ENCODE data around the gene SMPD1.

SMPD1 gene

DNA sequence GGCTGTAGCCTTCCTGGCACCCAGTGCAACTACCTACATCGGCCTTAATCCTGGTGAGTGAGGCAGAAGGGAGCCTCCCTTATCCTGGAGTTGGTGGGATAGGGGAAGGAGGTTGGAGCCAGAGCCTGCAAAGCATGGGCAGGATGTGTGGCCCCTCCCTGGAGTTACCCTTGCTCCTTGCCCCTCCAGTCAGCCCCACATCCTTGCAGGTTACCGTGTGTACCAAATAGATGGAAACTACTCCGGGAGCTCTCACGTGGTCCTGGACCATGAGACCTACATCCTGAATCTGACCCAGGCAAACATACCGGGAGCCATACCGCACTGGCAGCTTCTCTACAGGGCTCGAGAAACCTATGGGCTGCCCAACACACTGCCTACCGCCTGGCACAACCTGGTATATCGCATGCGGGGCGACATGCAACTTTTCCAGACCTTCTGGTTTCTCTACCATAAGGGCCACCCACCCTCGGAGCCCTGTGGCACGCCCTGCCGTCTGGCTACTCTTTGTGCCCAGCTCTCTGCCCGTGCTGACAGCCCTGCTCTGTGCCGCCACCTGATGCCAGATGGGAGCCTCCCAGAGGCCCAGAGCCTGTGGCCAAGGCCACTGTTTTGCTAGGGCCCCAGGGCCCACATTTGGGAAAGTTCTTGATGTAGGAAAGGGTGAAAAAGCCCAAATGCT, 3.9 kb downstream of the SMPD1 start:
- ATAC-seq (ENCODE audit: insufficient read depth, low read depth), result no peak
- TF ChIP-seq, protein P1, sequence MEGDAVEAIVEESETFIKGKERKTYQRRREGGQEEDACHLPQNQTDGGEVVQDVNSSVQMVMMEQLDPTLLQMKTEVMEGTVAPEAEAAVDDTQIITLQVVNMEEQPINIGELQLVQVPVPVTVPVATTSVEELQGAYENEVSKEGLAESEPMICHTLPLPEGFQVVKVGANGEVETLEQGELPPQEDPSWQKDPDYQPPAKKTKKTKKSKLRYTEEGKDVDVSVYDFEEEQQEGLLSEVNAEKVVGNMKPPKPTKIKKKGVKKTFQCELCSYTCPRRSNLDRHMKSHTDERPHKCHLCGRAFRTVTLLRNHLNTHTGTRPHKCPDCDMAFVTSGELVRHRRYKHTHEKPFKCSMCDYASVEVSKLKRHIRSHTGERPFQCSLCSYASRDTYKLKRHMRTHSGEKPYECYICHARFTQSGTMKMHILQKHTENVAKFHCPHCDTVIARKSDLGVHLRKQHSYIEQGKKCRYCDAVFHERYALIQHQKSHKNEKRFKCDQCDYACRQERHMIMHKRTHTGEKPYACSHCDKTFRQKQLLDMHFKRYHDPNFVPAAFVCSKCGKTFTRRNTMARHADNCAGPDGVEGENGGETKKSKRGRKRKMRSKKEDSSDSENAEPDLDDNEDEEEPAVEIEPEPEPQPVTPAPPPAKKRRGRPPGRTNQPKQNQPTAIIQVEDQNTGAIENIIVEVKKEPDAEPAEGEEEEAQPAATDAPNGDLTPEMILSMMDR (IDR thresholded peaks at IDR 0.05; ENCODE audit: borderline replicate concordance, extremely low read depth, low read length, poor library complexity, severe bottlenecking), result no peak
- TF ChIP-seq EZH2 (IDR thresholded peaks at IDR 0.05; ENCODE audit: borderline replicate concordance, low read depth, low read length, severe bottlenecking), result no peak
- no peaks in the 10 kb centered on the region for H3K27me3 ChIP-seq (ENCODE audit: insufficient read depth, low read length, poor library complexity)

DNA sequence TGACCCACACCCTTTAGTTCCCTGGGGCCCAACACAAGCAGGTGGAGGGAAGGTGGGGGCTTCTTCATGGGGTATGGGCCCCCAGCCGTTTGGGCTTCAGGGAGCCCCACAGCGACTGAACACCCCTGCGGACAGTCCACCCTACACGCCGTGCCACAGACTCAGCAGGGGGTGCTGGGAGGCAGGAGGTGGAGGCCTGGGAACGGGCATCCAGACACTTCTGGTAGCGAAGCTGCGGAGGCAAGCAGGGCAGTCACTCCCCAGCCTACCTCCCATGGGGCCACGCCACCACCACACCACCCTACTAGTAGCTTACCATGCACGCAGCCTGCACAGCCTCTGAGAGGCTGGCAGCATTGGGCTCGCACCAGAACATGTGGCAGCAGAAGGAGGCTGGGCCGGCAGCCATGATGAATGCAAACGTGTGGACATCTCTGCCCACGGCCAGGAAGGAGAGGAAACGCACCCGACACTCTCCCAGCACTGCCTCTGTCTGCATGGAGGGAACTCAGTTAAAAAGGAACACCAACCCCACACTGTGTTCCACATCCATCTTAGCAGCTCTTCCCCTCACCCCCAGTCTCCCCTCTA, 5.3 kb downstream of the SMPD1 start:
- H2AFZ ChIP-seq (ENCODE audit: low read depth, low read length), result no peak overlapping the region
- no peak overlapping the region for H3K4me2 ChIP-seq (ENCODE audit: insufficient read depth, low read length)
- no peak overlapping the region for H3K4me3 ChIP-seq (ENCODE audit: low read depth in 1 of 2, low read length in 2 of 2)
- H3K36me3 ChIP-seq (ENCODE audit: insufficient read depth, low read length), result no peaks in the 10 kb centered on the region
- no peak for ATAC-seq (ENCODE audit: insufficient read depth, low read depth)
- H3K27me3 ChIP-seq (ENCODE audit: insufficient read depth, low read length, poor library complexity), result no peaks in the 10 kb centered on the region
- TF ChIP-seq, protein P1 (IDR thresholded peaks at IDR 0.05; ENCODE audit: borderline replicate concordance, extremely low read depth, low read length, poor library complexity, severe bottlenecking), result no peak
- no peak for TF ChIP-seq EZH2 (IDR thresholded peaks at IDR 0.05; ENCODE audit: borderline replicate concordance, low read depth, low read length, severe bottlenecking)
- H3K9ac ChIP-seq (ENCODE audit: low read depth, low read length), result no peak overlapping the region
- no peaks in the 10 kb centered on the region for H3K79me2 ChIP-seq (ENCODE audit: insufficient read depth, low read length)
- peaks cover 15% of the 10 kb centered on the region for H3K4me1 ChIP-seq (ENCODE audit: insufficient read depth, low read length)
- peaks cover 10% of the 10 kb centered on the region; the same call in 1 of the 2 replicates for H4K20me1 ChIP-seq (ENCODE audit: insufficient read depth, low read length)
- no peak for DNase-seq
- no peak overlapping the region for H3K27ac ChIP-seq (ENCODE audit: low read length)
- H3K9me3 ChIP-seq (ENCODE audit: insufficient read depth, low read length, severe bottlenecking), result no peaks in the 10 kb centered on the region

More for the DNA sequence above, 3.9 kb downstream of the SMPD1 start:
- H4K20me1 ChIP-seq (ENCODE audit: insufficient read depth, low read length), result peaks cover 10% of the 10 kb centered on the region; the same call in 1 of the 2 replicates
- no peak overlapping the region for H3K4me3 ChIP-seq (ENCODE audit: low read depth in 1 of 2, low read length in 2 of 2)
- H3K4me1 ChIP-seq (ENCODE audit: insufficient read depth, low read length), result peaks cover 26% of the 10 kb centered on the region
- no peak overlapping the region for H3K27ac ChIP-seq (ENCODE audit: low read length)
- H3K36me3 ChIP-seq (ENCODE audit: insufficient read depth, low read length), result no peaks in the 10 kb centered on the region
- no peak overlapping the region for H2AFZ ChIP-seq (ENCODE audit: low read depth, low read length)
- DNase-seq, result no peak
- H3K9me3 ChIP-seq (ENCODE audit: insufficient read depth, low read length, severe bottlenecking), result no peaks in the 10 kb centered on the region
- no peak overlapping the region for H3K4me2 ChIP-seq (ENCODE audit: insufficient read depth, low read length)
- no peaks in the 10 kb centered on the region for H3K79me2 ChIP-seq (ENCODE audit: insufficient read depth, low read length)
- H3K9ac ChIP-seq (ENCODE audit: low read depth, low read length), result no peak overlapping the region

GRCh38 chr11:6397156-6397555, 6.9 kb downstream of the SMPD1 start:
- Histone ChIP-seq H3K9ac (ENCODE audit: low read depth, low read length) (no peak overlapping the region), H3K4me2 (ENCODE audit: insufficient read depth, low read length) (no peak overlapping the region), H3K27me3 (ENCODE audit: insufficient read depth, low read length, poor library complexity) (no peaks in the 10 kb centered on the region), H2AFZ (ENCODE audit: low read depth, low read length) (no peak overlapping the region), H3K4me3 (ENCODE audit: low read depth in 1 of 2, low read length in 2 of 2) (no peak overlapping the region), H3K4me1 (ENCODE audit: insufficient read depth, low read length) (peaks cover 17% of the 10 kb centered on the region), H4K20me1 (ENCODE audit: insufficient read depth, low read length) (peaks cover 8% of the 10 kb centered on the region; the same call in 1 of the 2 replicates), H3K27ac (ENCODE audit: low read length) (no peak overlapping the region), H3K79me2 (ENCODE audit: insufficient read depth, low read length) (no peaks in the 10 kb centered on the region), H3K9me3 (ENCODE audit: insufficient read depth, low read length, severe bottlenecking) (no peaks in the 10 kb centered on the region), H3K36me3 (ENCODE audit: insufficient read depth, low read length) (no peaks in the 10 kb centered on the region)
- TF ChIP-seq EZH2 (IDR thresholded peaks at IDR 0.05; ENCODE audit: borderline replicate concordance, low read depth, low read length, severe bottlenecking), result no peak
- TF ChIP-seq, protein P1 (IDR thresholded peaks at IDR 0.05; ENCODE audit: borderline replicate concordance, extremely low read depth, low read length, poor library complexity, severe bottlenecking), result no peak
- ATAC-seq (ENCODE audit: insufficient read depth, low read depth) (no peak), DNase-seq (no peak)
